SU-DHL-6 (cell line): ENCODE data around the gene MAST1.

Experiments used
- EZH2phosphoT487 ChIP-seq: fragments of 200-600 bp; sonication (generic), shearing (Covaris generic); conservative IDR thresholded peaks from 2 replicates; pipeline ENCODE4 v1.6.1; 2018; ENCODE audit warnings: mild to moderate bottlenecking, antibody characterized with exemption, low read length, moderate library complexity, mixed read lengths
- TF ChIP-seq, protein P1 (sequence below): fragments of 200-600 bp; sonication (generic); IDR thresholded peaks from one replicate; pipeline ENCODE4 v1.5.1; 2017; ENCODE audit warnings: antibody characterized with exemption, mild to moderate bottlenecking, low read length, moderate library complexity; ENCODE audit not compliant: insufficient read depth, poor library complexity, severe bottlenecking

GRCh38 chr19:12800466-12800770 is 37.9 kb upstream of the MAST1 start:
- TF ChIP-seq EZH2phosphoT487 = no peak
- TF ChIP-seq, protein P1, sequence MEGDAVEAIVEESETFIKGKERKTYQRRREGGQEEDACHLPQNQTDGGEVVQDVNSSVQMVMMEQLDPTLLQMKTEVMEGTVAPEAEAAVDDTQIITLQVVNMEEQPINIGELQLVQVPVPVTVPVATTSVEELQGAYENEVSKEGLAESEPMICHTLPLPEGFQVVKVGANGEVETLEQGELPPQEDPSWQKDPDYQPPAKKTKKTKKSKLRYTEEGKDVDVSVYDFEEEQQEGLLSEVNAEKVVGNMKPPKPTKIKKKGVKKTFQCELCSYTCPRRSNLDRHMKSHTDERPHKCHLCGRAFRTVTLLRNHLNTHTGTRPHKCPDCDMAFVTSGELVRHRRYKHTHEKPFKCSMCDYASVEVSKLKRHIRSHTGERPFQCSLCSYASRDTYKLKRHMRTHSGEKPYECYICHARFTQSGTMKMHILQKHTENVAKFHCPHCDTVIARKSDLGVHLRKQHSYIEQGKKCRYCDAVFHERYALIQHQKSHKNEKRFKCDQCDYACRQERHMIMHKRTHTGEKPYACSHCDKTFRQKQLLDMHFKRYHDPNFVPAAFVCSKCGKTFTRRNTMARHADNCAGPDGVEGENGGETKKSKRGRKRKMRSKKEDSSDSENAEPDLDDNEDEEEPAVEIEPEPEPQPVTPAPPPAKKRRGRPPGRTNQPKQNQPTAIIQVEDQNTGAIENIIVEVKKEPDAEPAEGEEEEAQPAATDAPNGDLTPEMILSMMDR = no peak
